ENCODE results near the gene ESPN.
"Not testable (repeated sequence)": the region's sequence is repeated elsewhere in the genome, so short reads cannot be mapped to it uniquely, and the experiment has no call there.

Gene ESPN

GRCh38 chr1:6441586-6441985 lies 17.0 kb downstream of the ESPN start:
- TF ChIP-seq ZFX (IDR thresholded peaks at IDR 0.05; ENCODE audit: borderline replicate concordance): no peak
- TF ChIP-seq CTCF (IDR thresholded peaks at IDR 0.05): no peak

DNA sequence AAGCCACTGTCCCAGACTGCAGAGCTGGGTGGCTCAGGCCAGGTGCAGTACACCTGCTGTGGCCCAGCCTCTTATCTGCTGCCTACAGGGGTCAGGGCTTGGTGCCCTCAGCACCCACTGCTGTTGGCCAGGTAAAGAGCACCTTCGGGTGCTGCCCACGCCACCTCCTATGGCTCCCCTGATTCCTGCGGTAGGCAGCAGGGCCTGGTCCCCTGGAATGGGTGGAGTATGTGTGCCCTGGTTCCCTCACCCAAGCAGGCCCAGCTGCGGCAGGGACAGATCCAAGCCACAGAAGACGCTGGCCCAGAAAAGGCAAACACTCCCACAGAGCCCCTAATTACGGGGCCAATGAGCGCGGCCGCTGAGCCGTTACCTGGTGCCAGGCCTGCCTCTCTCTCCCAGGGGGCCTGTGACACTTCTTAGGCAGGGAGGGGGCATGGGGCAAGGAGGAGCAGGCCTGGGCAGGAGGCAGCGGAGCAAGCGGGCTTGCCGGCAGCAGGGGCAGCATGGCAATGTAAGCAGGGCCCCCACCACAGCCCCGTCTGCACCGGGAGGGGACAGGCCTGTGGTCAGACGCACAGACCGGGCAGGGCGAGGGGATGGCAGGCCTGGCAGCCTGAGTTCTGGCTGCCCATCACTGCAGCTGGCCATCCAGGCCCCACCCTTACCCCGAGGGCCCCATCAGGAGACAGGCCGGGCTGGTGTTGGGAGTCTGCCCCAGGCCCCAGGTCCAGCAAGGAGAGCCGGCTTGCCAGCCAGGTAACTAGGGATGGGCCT lies 19.0 kb downstream of the ESPN start:
- TF ChIP-seq ZFX (IDR thresholded peaks at IDR 0.05; ENCODE audit: borderline replicate concordance) (no peak), CTCF (IDR thresholded peaks at IDR 0.05) (no peak)
- H3K27ac ChIP-seq: no peak overlapping the region

More at GRCh38 chr1:6441586-6441985, 17.0 kb downstream of the ESPN start:
- no peak overlapping the region for H3K27ac ChIP-seq

DNA sequence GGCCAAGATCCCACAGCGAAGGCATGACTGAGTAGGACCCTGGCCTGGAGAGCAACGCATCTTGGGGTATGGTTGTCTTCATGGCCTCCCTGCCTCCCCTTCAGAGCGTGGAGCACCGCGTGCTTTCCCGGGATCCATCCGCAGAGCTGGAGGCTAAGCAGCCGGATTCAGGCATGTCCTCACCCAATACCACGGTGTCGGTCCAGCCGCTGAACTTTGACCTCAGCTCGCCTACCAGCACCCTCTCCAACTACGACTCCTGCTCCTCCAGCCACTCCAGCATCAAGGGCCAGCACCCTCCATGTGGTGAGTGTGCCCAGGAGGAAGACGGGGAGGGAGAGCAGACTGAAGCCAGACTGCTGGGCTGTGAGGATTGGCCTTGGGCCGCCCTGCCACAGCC lies 19.8 kb downstream of the ESPN start:
- no peak for TF ChIP-seq CTCF (IDR thresholded peaks at IDR 0.05)
- no peak for TF ChIP-seq ZFX (IDR thresholded peaks at IDR 0.05; ENCODE audit: borderline replicate concordance)
- no peak overlapping the region for H3K27ac ChIP-seq

- TF ChIP-seq ZFX (IDR thresholded peaks at IDR 0.05; ENCODE audit: borderline replicate concordance): no peak
- TF ChIP-seq CTCF (IDR thresholded peaks at IDR 0.05): peak; percentile 81
- H3K27ac ChIP-seq: no peak overlapping the region
Measured at GRCh38 chr1:6445062-6445763, 20.6 kb downstream of the ESPN start.

- not testable (repeated sequence) for H3K27ac ChIP-seq
Measured at GRCh38 chr1:6445929-6446328, 21.4 kb downstream of the ESPN start.

DNA sequence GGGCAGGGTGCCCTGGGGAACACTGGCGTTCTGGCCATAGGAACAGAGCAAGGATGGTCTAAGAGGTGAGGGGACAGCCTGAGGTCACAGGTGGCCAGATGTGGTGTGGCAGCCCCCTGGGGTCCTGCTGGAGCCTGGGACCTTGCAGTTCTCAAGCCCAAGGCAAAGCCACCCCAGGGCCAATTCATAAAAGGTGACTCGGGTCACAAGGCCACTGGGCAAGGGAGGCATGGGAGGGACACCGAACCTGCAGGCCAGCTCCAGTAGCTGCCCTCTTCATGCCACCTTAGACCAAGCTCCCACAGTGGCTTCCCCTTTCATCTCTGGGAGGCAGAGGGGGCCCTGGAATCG lies 22.1 kb downstream of the ESPN start:
- H3K27ac ChIP-seq: no peak overlapping the region
- TF ChIP-seq ZFX (IDR thresholded peaks at IDR 0.05; ENCODE audit: borderline replicate concordance): no peak
- no peak for TF ChIP-seq CTCF (IDR thresholded peaks at IDR 0.05)

DNA sequence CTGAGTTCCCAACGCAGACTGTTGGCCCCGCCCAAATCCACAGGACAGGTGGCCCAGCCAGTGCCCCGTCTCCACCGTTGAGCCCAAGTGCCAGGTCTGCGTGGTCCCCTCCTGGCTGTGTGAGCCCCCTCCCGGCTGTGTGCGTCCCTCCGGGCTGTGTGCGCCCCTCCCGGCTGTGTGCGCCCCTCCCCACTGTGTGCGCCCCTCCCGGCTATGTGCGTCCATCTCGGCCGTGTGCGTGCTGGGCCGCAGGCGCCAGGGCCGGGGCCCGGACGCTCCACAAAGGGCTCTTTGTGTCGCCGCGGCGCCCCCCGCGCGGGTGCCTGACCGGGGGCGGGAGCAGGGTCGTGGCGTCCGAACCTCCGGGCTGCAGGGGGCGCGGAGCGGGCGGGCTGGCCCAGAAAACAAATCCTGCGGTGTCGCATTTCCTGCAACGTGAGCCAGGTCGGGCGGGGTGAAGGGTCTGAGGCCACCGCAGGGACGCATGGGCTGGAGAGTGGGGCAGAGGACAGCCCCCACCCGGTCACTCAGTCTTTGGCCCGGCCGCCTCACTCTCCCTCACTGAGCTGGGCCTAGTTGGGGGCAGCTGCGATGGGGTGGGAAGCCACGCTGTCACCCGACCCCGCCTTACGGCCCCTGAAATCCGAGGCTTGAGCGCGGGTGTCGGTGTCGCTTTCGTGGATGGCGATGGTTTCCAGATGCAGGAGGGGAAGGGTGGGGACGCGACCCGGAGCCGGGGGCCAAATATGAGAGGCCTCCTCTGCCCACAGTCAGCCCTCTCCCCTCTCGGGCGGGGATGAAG lies 22.6 kb downstream of the ESPN start:
- no peak overlapping the region for H3K27ac ChIP-seq
- no peak for TF ChIP-seq CTCF (IDR thresholded peaks at IDR 0.05)

Measured in 22Rv1 (cell line).